AG10803 (cell line): ENCODE results near the gene FAT4.

Experiments
- DNase-seq: peaks from one replicate; pipeline ENCODE4 v3.0.0; 2010; ENCODE audit warnings: low read depth
- H3K4me3 ChIP-seq: 2 replicates; pipeline ENCODE4 v1.5.1; 2011; ENCODE audit warnings: mild to moderate bottlenecking, low read length, control low read depth
- CTCF ChIP-seq: conservative IDR thresholded peaks from 2 replicates; pipeline ENCODE4 v1.5.1; 2011; ENCODE audit warnings: mild to moderate bottlenecking, low read length, control low read depth, inconsistent platforms

The FAT4 gene

DNA sequence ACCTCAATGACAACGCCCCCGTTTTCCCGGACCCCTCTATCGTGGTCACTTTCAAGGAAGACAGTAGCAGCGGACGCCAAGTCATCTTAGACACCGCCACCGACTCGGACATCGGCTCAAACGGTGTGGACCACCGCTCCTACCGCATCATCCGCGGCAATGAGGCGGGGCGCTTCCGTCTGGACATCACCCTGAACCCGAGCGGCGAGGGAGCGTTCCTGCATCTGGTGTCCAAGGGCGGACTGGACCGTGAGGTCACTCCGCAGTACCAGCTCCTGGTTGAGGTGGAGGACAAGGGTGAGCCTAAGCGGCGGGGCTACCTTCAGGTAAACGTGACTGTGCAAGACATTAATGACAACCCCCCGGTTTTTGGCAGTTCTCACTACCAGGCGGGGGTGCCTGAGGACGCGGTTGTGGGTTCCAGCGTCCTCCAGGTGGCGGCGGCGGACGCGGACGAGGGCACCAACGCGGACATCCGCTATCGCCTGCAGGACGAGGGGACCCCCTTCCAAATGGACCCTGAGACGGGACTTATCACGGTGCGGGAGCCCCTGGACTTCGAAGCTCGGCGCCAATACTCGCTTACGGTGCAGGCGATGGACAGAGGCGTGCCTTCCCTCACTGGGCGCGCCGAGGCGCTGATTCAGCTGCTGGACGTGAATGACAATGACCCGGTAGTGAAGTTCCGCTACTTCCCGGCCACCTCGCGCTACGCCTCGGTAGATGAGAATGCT lies 2.2 kb downstream of the FAT4 start:
- H3K4me3 ChIP-seq: peak overlapping the region; percentile 94
- TF ChIP-seq CTCF: no peak; the same call in none of the 2 replicates
- peak; percentile 30 for DNase-seq

DNA sequence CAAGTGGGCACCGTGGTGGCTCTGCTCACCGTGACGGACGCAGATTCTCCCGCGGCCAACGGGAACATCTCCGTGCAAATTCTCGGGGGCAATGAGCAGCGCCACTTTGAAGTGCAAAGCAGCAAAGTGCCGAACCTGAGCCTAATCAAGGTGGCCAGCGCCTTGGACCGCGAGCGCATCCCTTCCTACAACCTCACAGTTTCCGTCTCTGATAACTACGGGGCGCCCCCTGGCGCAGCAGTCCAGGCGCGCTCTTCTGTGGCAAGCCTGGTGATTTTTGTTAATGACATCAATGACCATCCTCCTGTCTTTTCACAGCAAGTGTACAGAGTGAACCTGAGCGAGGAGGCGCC lies 2.7 kb downstream of the FAT4 start:
- peak; percentile 56 for DNase-seq
- peak overlapping the region; percentile 94 for H3K4me3 ChIP-seq
- TF ChIP-seq CTCF: peak; percentile 71

DNA sequence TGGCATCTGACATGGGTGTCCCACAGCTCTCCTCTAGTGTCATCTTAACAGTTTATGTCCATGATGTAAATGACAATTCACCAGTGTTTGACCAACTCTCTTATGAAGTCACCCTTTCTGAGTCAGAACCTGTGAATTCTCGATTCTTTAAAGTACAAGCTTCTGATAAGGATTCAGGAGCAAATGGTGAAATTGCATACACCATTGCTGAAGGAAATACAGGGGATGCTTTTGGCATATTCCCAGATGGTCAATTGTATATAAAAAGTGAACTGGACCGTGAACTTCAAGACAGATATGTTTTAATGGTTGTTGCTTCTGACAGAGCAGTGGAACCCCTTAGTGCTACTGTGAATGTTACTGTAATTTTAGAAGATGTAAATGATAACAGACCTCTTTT lies 4.6 kb downstream of the FAT4 start:
- no peak for TF ChIP-seq CTCF

DNA sequence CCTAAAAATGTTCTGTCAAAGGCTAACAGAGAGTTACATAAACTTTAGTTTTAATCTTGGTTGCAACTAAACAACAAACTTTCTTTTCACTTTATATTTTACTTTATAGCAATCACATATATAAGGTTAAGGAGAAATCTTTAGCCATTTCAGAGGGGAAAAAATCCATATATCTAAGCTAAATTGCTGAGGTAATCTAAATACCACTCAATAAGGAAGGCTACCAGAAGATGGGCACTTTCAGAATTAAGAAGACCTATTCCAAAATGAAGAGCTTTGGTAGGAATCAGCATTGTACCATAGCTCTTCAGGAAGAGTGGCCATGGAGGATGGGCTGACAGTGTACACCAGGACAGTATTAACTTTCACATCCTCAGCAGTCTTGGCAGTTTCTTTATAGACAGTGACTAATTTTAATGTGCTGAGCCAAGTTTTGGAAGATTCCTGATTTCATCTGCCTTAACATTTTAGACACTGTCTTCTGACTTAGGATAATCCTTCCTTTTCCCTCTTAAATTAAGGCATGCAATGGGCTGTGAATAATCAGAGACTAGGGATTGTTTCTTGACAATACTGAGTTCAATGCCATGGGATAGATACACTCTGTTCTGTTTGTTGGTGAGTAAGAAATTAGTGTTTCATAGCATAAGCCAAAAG lies 7.1 kb downstream of the FAT4 start:
- peak; percentile 67 for DNase-seq
- H3K4me3 ChIP-seq: peak overlapping the region; percentile 43
- TF ChIP-seq CTCF: no peak

More for the DNA sequence above, 4.6 kb downstream of the FAT4 start:
- H3K4me3 ChIP-seq: peak overlapping the region; percentile 94
- no peak for DNase-seq

DNA sequence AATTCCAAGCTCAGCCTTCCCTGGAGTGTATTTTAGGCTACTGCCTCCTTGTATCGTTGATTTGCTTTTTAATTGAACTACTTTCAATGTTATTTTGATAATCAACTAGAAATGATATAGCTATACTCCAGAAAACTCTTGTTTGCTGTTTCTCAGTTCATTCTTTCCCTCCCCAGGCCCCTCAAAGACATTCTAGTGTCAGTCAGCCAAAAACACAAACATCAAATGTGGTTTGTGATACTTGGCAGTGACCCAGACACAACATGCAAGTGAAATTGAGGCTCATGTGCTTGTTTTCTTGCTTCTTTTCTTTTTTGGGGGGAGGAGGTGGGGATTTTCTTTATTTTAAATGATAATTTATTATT lies 7.6 kb downstream of the FAT4 start:
- peak overlapping the region; percentile 43 for H3K4me3 ChIP-seq
- DNase-seq: peak; percentile 50
- TF ChIP-seq CTCF: no peak

DNA sequence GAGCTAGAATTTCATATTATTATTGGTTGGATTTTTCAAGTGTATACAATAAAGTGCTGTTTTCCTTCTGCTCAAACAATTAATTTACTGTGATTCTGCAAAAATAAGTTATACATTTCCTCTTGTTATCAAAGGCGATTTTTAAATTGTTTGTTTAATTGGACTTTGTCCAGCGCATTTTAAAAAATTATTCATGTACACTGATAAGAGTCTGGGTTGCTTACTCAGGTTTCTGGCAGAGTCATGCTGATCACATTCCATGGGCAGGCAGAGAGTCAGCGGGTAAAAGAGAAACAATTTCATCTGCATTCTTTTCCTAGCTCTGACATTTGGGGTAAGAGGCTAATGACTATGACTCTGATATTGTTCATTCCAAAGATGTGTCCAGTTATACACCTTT lies 8.9 kb downstream of the FAT4 start:
- DNase-seq: peak; percentile 66
- peak overlapping the region; percentile 30 for H3K4me3 ChIP-seq
- TF ChIP-seq CTCF: no peak

- DNase-seq: no peak
- TF ChIP-seq CTCF: no peak
- no peak overlapping the region for H3K4me3 ChIP-seq
Observed at GRCh38 chr4:125325733-125326132, 11.0 kb downstream of the FAT4 start.
